GM23248 (cell line): ENCODE data around the gene CPED1. TPM values are rescaled to one million over a fixed set of nuclear protein-coding genes. Genes with fewer than 3 reads are reported as not detected.
A peak's percentile ranks its signal among the peaks of the same experiment; 100 is the strongest.

Experiments
- DNase-seq: peaks from one replicate; pipeline ENCODE4 v3.0.0-alpha.2; 2015
- H2AFZ ChIP-seq: fragments of 200-600 bp; sonication (generic); 2 replicates; pipeline ENCODE4 v1.6.1; 2016; ENCODE audit warnings: antibody characterized with exemption
- H3F3A ChIP-seq: fragments of 200-600 bp; sonication (generic); 2 replicates; pipeline ENCODE4 v1.6.1; 2016; ENCODE audit warnings: mild to moderate bottlenecking, antibody characterized with exemption, mixed run types; ENCODE audit not compliant: insufficient read depth
- H3K27ac ChIP-seq: fragments of 200-600 bp; sonication (generic); 2 replicates; pipeline ENCODE4 v1.5.1; 2016; ENCODE audit warnings: mild to moderate bottlenecking
- H3K27me3 ChIP-seq: fragments of 200-600 bp; sonication (generic); replicated peaks from 2 replicates; pipeline ENCODE4 v1.6.1; 2016; ENCODE audit warnings: mild to moderate bottlenecking; ENCODE audit not compliant: insufficient read depth
- H3K36me3 ChIP-seq: fragments of 200-600 bp; sonication (generic); 2 replicates; pipeline ENCODE4 v1.6.1; 2016; ENCODE audit warnings: low read depth, mild to moderate bottlenecking
- H3K4me1 ChIP-seq: fragments of 200-600 bp; sonication (generic); 2 replicates; pipeline ENCODE4 v1.6.1; 2016; ENCODE audit warnings: mild to moderate bottlenecking; ENCODE audit not compliant: insufficient read depth
- H3K4me2 ChIP-seq: fragments of 200-600 bp; sonication (generic); one replicate; pipeline ENCODE4 v1.6.1; 2016; ENCODE audit warnings: mild to moderate bottlenecking; ENCODE audit not compliant: unreplicated experiment
- H3K4me3 ChIP-seq: fragments of 200-600 bp; sonication (generic); 2 replicates; pipeline ENCODE4 v1.5.1; 2016; ENCODE audit warnings: mild to moderate bottlenecking
- H3K79me2 ChIP-seq: fragments of 200-600 bp; sonication (generic); 2 replicates; pipeline ENCODE4 v1.6.1; 2016; ENCODE audit warnings: mild to moderate bottlenecking; ENCODE audit not compliant: insufficient read depth
- H3K9ac ChIP-seq: fragments of 200-600 bp; sonication (generic); 2 replicates; pipeline ENCODE4 v1.6.1; 2016; ENCODE audit warnings: mild to moderate bottlenecking
- H3K9me2 ChIP-seq: fragments of 200-600 bp; sonication (generic); 2 replicates; pipeline ENCODE4 v1.6.1; 2016; ENCODE audit warnings: mixed run types, mild to moderate bottlenecking, moderate library complexity; ENCODE audit not compliant: insufficient read depth
- H3K9me3 ChIP-seq: fragments of 200-600 bp; sonication (generic); one replicate; pipeline ENCODE4 v1.6.1; 2017; ENCODE audit warnings: low read depth
- H4K20me1 ChIP-seq: fragments of 200-600 bp; sonication (generic); 2 replicates; pipeline ENCODE4 v1.6.0; 2016; ENCODE audit not compliant: insufficient read depth
- EZH2 ChIP-seq: fragments of 200-600 bp; sonication (generic); IDR thresholded peaks from 2 replicates; pipeline ENCODE4 v1.6.1; 2018; ENCODE audit warnings: antibody characterized with exemption, mild to moderate bottlenecking; ENCODE audit not compliant: insufficient read depth, poor library complexity, severe bottlenecking
- EZH2phosphoT487 ChIP-seq: fragments of 200-600 bp; sonication (generic); IDR thresholded peaks from 2 replicates; pipeline ENCODE4 v1.6.1; 2018; ENCODE audit warnings: antibody characterized with exemption, moderate library complexity, mild to moderate bottlenecking, low read depth; ENCODE audit not compliant: insufficient read depth
- WGBS, 2 experiments: methylation state at CpG; one replicate each; pipeline ENCODE4 v1.1.6; 2015 to 2017; ENCODE audit warnings: low lambda C conversion rate in 2 of 2, low coverage in 1 of 2; ENCODE audit errors: missing lambda C conversion rate in 2 of 2; 5-methylcytosine and 5-hydroxymethylcytosine counted together
- in situ Hi-C: fragments of 300-500 bp; cut with MboI; formaldehyde crosslinking; loops from 2 replicates; pipeline ENCODE4 v1.15.0; 2020
- polyA plus RNA-seq: library from polyadenylated mRNA; unstranded; fragments of >200 nt; fragmentation: Nextera tagmentation; extraction: Ambion mirVana; gene quantifications from 2 replicates; pipeline ENCODE4 v1.2.1, GENCODE V29; 2016
- total RNA-seq: library from RNA; depleted of rRNA; stranded (reverse); fragments of >200 nt; shearing (Covaris generic); gene quantifications from 2 replicates; pipeline ENCODE4 v1.2.3, GENCODE V29; 2014

Gene CPED1
- total and polyA plus RNA-seq, 2 experiments from 2014 or later, result 12.4 to 20.2 TPM

DNA sequence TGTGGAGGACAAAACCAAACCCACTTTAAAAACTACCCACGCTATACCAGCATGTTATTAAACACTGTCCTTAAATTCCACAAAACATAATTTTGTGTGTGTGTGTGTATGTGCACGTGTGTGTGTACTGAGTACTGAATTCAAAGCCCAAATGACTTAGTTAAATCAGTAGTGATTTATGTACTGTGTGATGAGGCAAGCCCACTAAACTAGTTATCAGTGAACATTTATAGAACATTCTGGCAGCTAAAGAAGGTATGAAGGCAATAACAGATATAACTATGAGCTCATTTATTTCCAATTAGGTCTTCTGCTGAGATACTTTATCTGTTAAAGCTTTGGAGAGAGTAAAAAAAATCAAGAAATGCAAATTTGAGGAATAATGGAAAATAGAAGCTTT is 115.1 kb downstream of the CPED1 start:
- Histone ChIP-seq H3K9ac (no peak overlapping the region), H3K9me3 (no peaks in the 10 kb centered on the region)

DNA sequence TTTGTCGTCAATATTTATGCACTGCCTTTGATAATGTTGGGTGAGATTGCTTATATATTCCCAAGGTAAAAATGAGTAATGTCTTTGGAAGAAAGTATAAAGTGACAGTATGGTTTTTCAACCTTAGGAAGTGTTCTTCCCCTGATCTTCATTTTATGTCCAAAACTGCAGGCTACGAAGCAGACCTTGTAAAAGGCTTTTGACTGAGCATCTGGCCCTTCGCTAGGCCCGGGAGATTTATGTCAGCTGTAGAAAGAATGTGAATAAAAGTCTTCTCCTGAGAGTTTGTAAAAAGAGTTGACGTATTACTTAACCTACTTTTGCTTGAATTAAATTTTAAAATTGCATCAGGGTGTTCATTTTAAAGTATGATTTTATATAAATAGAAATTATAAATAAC is 116.8 kb downstream of the CPED1 start:
- H3K27me3 ChIP-seq, result no peaks in the 10 kb centered on the region
- 76 to 77% methylated on average over 5 of the region's 5 CpGs for WGBS, 2 experiments
- no peaks in the 10 kb centered on the region for H3K9me3 ChIP-seq
- in situ Hi-C loops, result loop anchor here (25.0 kb wide), 1 partner anchor 293 kb away; no protein-coding TSS in a partner anchor
- H4K20me1 ChIP-seq, result no peaks in the 10 kb centered on the region
- no peak overlapping the region for H2AFZ ChIP-seq
- no peak for DNase-seq
- no peaks in the 10 kb centered on the region; the same call in 1 of the 2 replicates for H3K36me3 ChIP-seq
- H3K4me3 ChIP-seq, result no peak overlapping the region
- TF ChIP-seq EZH2phosphoT487 (no peak), EZH2 (no peak)
- no peaks in the 10 kb centered on the region for H3K79me2 ChIP-seq
- no peaks in the 10 kb centered on the region for H3F3A ChIP-seq
- H3K4me1 ChIP-seq, result peaks cover 6% of the 10 kb centered on the region; the same call in 1 of the 2 replicates
- no peaks in the 10 kb centered on the region for H3K9me2 ChIP-seq
- no peak overlapping the region for H3K4me2 ChIP-seq
- H3K27ac ChIP-seq, result no peak overlapping the region
- no peak overlapping the region for H3K9ac ChIP-seq

More for the DNA sequence above, 115.1 kb downstream of the CPED1 start:
- Histone ChIP-seq H3K27me3 (no peaks in the 10 kb centered on the region), H4K20me1 (no peaks in the 10 kb centered on the region), H3K4me1 (peaks cover 6% of the 10 kb centered on the region; the same call in 1 of the 2 replicates), H3K4me2 (no peak overlapping the region), H3K9me2 (no peaks in the 10 kb centered on the region), H3K4me3 (no peak overlapping the region), H3K79me2 (no peaks in the 10 kb centered on the region), H3K36me3 (no peaks in the 10 kb centered on the region; the same call in 1 of the 2 replicates), H2AFZ (no peak overlapping the region), H3F3A (no peaks in the 10 kb centered on the region), H3K27ac (no peak overlapping the region)
- WGBS, 2 experiments, result 96 to 97% methylated on average over 2 of the region's 2 CpGs
- in situ Hi-C loops, result loop anchor here (25.0 kb wide), 1 partner anchor 291 kb away; no protein-coding TSS in a partner anchor
- TF ChIP-seq EZH2phosphoT487 (no peak), EZH2 (no peak)
- no peak for DNase-seq

DNA sequence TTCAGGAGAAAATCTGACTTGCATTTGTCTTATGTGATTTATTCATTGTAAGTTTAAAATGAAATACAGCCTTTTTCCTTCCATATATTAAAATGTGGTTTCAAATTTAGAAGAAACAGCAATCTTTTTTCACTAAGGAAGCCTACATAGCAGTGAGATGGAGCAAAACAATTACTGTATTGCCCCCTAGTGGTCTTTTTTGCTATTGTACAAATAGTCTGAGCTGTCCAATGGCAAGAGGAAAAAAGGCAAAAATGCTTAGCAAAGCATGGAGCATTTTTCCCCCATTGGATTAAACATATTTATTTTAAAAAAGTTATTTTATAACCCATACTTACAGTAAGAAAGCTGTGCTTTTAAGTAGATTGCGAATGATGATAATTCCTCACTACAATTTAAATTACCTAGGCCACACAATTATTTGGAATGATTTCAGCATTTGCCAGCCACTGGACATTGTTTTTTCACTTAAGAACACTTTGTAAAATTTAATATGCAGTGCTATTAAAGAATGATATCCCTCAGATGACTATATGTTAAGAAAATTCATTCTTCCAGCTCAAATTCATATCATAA is 119.5 kb downstream of the CPED1 start:
- peak; percentile 81 for DNase-seq

DNA sequence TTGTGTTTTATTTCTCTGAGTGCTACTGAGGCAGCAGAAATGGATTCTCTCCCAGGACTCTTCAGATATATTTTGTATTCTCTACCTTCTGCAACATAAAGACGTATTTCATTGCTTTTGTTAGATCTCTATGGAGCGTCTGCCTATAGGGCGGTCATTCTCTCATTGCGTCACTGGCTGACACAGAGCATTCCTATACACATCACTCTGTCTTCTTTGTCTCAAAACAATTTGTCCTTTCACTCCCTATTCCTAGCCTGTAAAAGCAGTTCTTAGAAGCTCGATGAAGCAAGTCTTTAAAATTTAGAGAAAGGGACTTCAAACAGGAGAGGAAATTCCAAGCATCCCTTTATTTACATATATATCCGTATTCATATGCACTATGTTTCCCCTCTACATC is 120.6 kb downstream of the CPED1 start:
- DNase-seq, result no peak
- H3K27me3 ChIP-seq, result no peaks in the 10 kb centered on the region
- no peaks in the 10 kb centered on the region for H3K9me3 ChIP-seq
- H3F3A ChIP-seq, result 0 out of 2 replicates have a peak, but pooled peaks cover 9% of the 10 kb centered on the region
- H3K4me2 ChIP-seq, result no peak overlapping the region
- 93% methylated on average over 6 of the region's 6 CpGs for WGBS, 2 experiments
- no peaks in the 10 kb centered on the region for H3K36me3 ChIP-seq
- H3K4me1 ChIP-seq, result peaks cover 16% of the 10 kb centered on the region; the same call in 1 of the 2 replicates
- TF ChIP-seq EZH2phosphoT487 (no peak), EZH2 (no peak)
- no peaks in the 10 kb centered on the region for H4K20me1 ChIP-seq
- no peak overlapping the region for H2AFZ ChIP-seq
- H3K27ac ChIP-seq, result no peak overlapping the region
- no peaks in the 10 kb centered on the region for H3K79me2 ChIP-seq
- no peaks in the 10 kb centered on the region for H3K9me2 ChIP-seq
- no peak overlapping the region for H3K4me3 ChIP-seq
- no peak overlapping the region for H3K9ac ChIP-seq
- in situ Hi-C loops, result loop anchor here (25.0 kb wide), 1 partner anchor 297 kb away; no protein-coding TSS in a partner anchor

More for the DNA sequence above, 119.5 kb downstream of the CPED1 start:
- Histone ChIP-seq H3K9ac (no peak overlapping the region), H3K27me3 (no peaks in the 10 kb centered on the region), H3K27ac (no peak overlapping the region), H3K4me3 (no peak overlapping the region), H3K9me2 (no peaks in the 10 kb centered on the region), H3K36me3 (no peaks in the 10 kb centered on the region), H4K20me1 (no peaks in the 10 kb centered on the region), H3K4me2 (no peak overlapping the region), H2AFZ (peak overlapping the region; percentile 54; the same call in 1 of the 2 replicates), H3K79me2 (no peaks in the 10 kb centered on the region), H3K4me1 (peaks cover 10% of the 10 kb centered on the region; the same call in 1 of the 2 replicates), H3K9me3 (no peaks in the 10 kb centered on the region), H3F3A (0 out of 2 replicates have a peak, but pooled peaks cover 1% of the 10 kb centered on the region)
- TF ChIP-seq EZH2phosphoT487, result no peak
- no peak for TF ChIP-seq EZH2
- WGBS, 2 experiments, result 40 to 43% methylated on average over 1 of the region's 1 CpG
- in situ Hi-C loops, result loop anchor here (25.0 kb wide), 1 partner anchor 296 kb away; no protein-coding TSS in a partner anchor
